Muscle of back (tissue), 11 donors: ENCODE results near the gene AGAP3. TPM values are rescaled to one million over a fixed set of nuclear protein-coding genes. Genes with fewer than 3 reads are reported as not detected.

Experiments
- DNase-seq, 3 donors: peaks; one replicate each; pipeline versions ENCODE4 v3.0.0 to v3.0.0-alpha.2; 2013
- polyA plus RNA-seq, 10 donors: library from polyadenylated mRNA; unstranded; fragments of 120-200 nt; gene quantifications; one replicate each; pipeline ENCODE4 v1.2.1, GENCODE V29; 2013; ENCODE audit not compliant: insufficient read length in 10 of 10

AGAP3 gene
- polyA plus RNA-seq, 10 donors, result 53.5 to 84.1 (median 67.8) TPM

DNA sequence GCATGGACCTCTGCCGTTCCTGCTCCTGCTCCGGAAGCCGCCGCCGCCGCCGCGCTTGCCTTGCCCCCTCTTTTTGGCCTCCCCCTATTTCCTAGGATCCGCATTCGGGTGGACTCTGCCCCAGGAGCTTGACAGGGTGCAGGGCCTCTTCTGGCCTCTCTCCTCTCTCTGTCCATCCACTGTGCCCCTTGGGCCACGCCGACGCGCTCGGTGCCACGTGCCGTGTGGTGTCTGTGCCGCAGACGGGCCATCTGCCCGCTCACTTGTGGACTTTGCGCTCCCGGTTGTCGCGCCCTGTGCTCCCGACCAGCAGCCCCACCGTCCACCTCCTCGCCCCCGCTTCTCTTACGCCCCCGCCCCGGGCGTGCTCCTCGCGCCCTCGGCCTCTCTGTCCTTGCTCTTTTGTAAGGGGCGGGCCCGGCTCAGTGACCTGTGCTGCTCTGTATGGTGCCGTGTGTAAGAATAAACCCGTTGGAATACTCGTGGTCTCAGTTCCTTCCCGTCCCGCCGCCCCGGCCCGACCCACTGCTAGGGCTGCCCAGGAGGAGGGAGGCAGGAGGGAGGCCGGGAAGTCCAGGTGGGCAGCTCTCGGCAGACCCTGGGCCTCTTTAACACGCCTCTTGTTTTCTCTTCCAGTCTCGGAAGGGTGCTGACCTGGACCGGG is 37.0 kb downstream of the AGAP3 start:
- no peak for DNase-seq

DNA sequence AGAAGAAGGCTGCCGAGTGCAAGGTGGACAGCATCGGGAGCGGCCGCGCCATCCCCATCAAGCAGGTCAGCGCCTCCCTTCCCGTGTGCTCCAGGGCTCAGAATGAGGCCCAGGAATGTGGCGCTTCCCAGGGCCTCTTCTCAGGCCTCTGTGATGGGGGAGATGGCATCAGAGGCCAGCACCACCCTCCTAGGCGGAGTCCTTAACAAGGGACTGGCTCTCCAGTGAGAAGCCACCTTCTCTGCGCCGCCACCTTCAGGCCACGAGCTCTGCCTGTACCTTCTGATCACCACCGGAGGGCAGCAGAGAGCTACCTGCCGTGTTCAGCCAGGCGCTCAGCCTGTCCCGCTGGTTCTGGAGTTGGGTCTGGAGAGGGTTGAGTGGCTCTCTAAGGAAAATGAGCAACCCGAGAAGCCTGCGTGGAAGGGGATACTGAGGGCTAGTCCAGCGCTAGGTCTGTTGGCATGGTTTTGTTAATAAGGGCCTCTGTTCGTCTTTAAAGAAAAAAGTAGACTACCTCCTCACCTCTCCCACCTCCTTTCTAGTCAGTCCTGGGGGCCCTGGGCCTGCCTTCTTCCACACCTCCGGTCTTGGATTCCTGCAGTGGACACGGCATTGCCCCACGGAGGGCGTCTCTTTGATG is 37.7 kb downstream of the AGAP3 start:
- DNase-seq, result peak; percentile 70 to 91 (median 86)

GRCh38 chr7:151124481-151124880 is 38.2 kb downstream of the AGAP3 start:
- no peak for DNase-seq

- DNase-seq, result no peak
Measured at GRCh38 chr7:151124899-151125399, 38.7 kb downstream of the AGAP3 start.

- peak in 1 of 3 donors; percentile 62 for DNase-seq
Measured at GRCh38 chr7:151125470-151125845, 39.2 kb downstream of the AGAP3 start.

GRCh38 chr7:151125846-151126481 is 39.7 kb downstream of the AGAP3 start:
- peak in 2 of 3 donors; percentile 25 to 64 for DNase-seq

GRCh38 chr7:151126491-151127137 is 40.3 kb downstream of the AGAP3 start:
- no peak for DNase-seq

- no peak for DNase-seq
Measured at GRCh38 chr7:151128144-151128543, 41.9 kb downstream of the AGAP3 start.

DNA sequence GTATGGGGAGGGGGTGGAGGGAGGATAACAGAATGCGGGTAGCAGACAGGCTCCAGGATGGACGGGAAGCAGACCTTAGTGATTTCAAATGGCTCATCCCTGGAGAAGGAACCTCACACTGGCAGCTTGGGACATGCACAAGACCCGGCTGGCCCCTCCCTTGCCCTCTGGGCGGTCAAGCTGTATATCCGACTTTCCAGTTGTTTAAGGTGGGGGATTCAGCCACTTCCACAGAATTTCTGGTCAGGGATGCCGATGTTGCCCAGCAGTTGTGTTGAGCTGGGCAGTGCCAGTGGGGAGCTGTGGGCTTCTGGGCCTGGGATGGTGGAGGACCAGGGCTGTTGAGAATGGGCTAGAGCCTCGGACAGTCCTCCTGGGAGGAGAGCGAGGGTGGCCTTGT is 42.4 kb downstream of the AGAP3 start:
- DNase-seq, result no peak

DNA sequence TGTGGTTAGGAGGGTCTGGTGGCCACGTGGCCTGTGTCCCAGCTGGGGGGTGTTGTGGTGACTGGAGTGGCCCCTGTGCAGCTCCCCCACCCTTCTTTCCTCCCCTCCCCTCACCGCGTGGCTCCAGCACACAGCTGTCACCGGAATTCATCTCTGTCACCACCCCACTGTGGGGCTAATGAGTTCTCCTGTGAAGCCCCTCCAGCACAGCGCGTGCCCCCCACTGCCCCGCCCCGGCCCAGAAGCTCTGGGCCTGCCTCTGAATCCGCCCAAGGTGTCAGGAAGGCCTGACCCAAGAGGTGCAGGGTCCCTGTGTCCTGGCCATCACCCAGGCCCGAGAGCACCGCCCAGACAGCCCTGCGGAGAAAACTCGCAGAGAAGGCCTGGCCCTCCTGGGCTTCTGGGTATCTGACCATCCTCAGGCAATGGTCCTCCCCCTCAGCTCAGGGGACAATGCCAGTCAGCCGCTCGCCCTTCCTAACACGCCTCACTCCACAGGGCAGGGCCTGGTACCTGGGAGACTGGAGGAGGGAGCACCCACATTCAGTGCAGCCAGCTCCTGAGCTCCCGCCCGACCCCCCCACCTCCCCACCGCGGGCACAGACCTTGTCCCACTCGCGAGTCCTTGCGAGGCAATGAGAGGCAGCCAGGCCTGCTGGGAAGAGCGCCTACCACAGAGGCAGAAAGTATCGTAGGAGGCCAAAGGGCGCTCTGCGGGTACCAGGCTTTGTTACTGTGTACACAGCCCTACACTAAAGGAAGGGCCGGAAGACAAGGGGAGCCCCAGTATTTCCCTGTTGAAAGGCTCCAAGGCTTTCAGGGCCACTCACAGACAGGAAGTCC is 43.1 kb downstream of the AGAP3 start:
- DNase-seq, result no peak

GRCh38 chr7:151129960-151130591 is 43.8 kb downstream of the AGAP3 start:
- no peak for DNase-seq

DNA sequence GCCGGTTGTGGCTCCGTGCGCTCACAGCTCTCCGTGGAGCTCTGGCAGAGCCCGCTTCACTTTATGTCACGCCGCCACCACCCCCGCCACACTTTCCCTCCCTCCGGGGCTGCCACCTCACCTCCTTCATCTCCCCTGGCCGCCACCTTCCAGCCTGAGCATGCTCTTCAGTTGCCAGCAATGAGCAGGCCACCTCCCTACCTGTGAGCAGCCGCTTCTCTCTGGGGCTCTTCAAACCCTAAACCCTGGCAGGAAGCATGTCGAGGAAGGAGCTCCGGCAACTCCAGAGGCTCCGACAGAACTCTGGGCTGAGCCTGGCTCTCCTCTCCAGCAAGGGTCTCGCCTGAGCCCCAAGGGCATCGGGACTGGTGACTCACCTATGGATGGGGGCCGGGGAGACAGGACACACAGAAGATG is 44.5 kb downstream of the AGAP3 start:
- DNase-seq, result no peak

DNA sequence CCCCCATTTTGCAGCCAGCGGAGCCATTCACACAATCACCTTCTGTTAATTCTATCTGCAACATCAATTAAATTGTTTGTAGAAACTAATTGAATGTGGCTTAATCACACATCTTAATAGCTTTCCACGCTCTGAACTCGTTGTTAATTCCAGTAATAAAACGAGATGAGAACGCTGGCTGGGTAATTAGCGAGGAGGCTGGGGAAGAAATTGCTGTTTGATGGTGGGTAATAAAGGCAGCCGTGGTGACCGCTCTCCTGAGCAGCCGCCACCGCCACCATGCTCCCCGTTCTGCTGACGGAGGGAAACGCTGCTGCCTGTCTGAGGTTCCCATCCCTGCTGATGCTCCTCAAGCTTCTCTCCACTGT is 44.9 kb downstream of the AGAP3 start:
- DNase-seq, result no peak

DNA sequence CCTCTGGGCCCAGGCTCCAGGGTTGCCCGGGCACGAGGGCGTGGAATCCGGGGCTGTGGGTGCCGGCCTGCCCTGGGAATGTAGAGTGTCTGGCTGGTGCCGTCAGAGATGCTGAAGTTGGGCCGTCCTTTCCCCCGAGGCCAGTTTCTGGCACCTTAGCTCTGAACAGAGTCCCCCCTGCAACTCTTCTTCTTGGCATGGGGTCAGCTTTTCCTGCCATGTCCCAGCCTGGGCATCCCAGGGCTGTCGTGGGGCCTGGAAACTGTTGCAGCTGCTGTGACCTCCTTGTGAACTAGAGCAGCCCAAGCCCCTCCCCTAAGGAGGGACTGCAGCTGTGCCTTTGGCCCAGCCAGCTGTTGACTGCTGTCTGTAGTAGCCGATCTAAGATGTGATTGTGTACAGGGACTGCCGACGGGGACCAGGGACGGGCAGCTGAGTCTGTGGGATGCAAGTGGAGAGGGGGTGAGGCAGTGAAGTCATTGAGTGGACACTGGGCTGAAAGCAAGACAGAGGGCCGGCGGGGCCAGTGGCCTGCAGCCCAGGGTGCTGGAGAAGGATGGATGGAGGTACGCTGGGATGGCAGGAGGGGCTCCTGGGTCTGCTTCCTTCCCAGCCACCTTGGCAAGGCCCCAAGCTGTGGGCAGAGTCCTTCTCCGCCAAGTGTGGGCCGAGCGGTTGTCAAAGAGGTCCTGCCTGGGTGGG is 45.5 kb downstream of the AGAP3 start:
- peak; percentile 61 to 91 (median 74) for DNase-seq

- DNase-seq, result no peak
Measured at GRCh38 chr7:151132461-151133205, 46.4 kb downstream of the AGAP3 start.

DNA sequence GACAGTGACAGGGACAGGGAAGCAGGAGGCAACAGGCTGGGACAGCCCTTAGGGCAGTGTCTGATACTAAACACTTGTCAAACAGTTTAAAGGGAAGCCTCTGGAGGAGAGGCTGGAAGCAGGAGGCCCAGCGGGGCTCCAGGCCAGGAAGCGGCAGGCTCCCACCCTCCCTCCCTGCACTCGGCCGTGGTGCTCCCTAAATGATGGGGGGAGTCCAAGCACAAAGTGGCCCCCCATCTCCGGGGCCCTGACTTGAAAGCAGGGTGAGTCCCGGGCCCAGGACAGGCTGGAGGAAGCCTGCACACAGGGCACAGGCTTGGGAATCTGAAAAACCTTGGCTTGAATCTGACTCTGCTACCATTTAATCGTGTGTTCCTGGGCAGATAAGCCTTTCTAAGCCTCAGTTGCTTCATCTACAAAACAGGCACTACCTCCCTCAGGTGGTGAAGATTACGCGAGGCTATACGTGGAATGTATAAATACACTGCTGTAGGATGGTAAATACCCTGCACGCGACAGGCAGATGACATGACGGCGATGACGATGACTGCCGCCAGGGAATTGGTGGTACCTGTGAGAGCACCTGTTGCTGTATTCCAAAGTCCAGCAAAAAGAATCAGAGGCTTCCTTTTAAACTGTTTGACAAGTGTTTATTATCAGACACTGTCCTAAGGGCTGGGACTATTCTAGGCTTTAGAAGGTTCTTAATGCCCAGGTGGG is 47.2 kb downstream of the AGAP3 start:
- DNase-seq, result no peak

- DNase-seq, result no peak
Measured at GRCh38 chr7:151133986-151134742, 47.9 kb downstream of the AGAP3 start.
